Body of pancreas (tissue), 4 donors: ENCODE results near the gene PSMG3. TPM values are rescaled to one million over a fixed set of nuclear protein-coding genes. Genes with fewer than 3 reads are reported as not detected.
A peak's percentile ranks its signal among the peaks of the same experiment; 100 is the strongest.

Experiments used
- ATAC-seq: fragments of 150-250 bp; one replicate; pipeline ENCODE4 v1.9.1; 2016
- DNase-seq, 4 donors: peaks; one replicate each; pipeline ENCODE4 v3.0.0-alpha.2; 2019
- H3K27ac ChIP-seq, 4 donors: fragments of 200-600 bp; sonication (generic); 1 replicate in 3 of 4; 2 replicates in 1 of 4; pipeline versions ENCODE4 v1.5.1 to v1.6.1; 2016 to 2019; ENCODE audit warnings: mild to moderate bottlenecking in 1 of 4, mixed read lengths in 1 of 4, moderate library complexity in 1 of 4
- H3K27me3 ChIP-seq, 2 donors: fragments of 200-600 bp; sonication (generic); one replicate each; pipeline ENCODE4 v1.6.0; 2016; ENCODE audit warnings: mild to moderate bottlenecking in 1 of 2
- H3K36me3 ChIP-seq, 2 donors: fragments of 200-600 bp; sonication (generic); replicated peaks in 1 of 2; 2 replicates each; pipeline ENCODE4 v1.5.1; 2016; ENCODE audit warnings: low read depth in 2 of 2; ENCODE audit not compliant: insufficient read depth in 1 of 2
- H3K4me1 ChIP-seq: fragments of 200-600 bp; sonication (generic); one replicate; pipeline ENCODE4 v1.6.0; 2016
- H3K4me3 ChIP-seq, 2 donors: fragments of 200-600 bp; sonication (generic); 1 replicate in 1 of 2; 2 replicates in 1 of 2; pipeline ENCODE4 v1.5.1; 2016 to 2019
- H3K9me3 ChIP-seq, 3 donors: fragments of 200-600 bp; sonication (generic); 1 replicate in 2 of 3; 2 replicates in 1 of 3; pipeline ENCODE4 v1.5.1; 2016
- CTCF ChIP-seq, 7 experiments: fragments of 450-650 bp in 4 of 7; fragments of 200-600 bp in 3 of 7; sonication (generic) in 3 of 7; IDR thresholded peaks; one replicate each; pipeline ENCODE4 v1.5.1; 2016 to 2019; ENCODE audit warnings: antibody characterized with exemption in 7 of 7
- POLR2A ChIP-seq, 3 donors: fragments of 450-650 bp; IDR thresholded peaks; one replicate each; pipeline ENCODE4 v1.6.1; 2016; ENCODE audit warnings: antibody characterized with exemption in 3 of 3, mild to moderate bottlenecking in 2 of 3
- WGBS, 2 donors: methylation state at CpG; one replicate each; pipeline ENCODE4 v1.1.5; 2017; 5-methylcytosine and 5-hydroxymethylcytosine counted together
- intact Hi-C: fragments of 100-400 bp; cut with DNase I; formaldehyde crosslinking; loops from one replicate; pipeline ENCODE4 v1.15.1; 2023
- total RNA-seq, 2 donors: library from RNA; depleted of rRNA; stranded (reverse); fragments of >200 nt; gene quantifications; one replicate each; pipeline ENCODE4 v1.1.0, GENCODE V29; 2016

Gene PSMG3
- total RNA-seq, 2 donors from 2014 or later: 34.0 to 39.6 TPM

- intact Hi-C loops: no loop called here
- peaks cover 45% of the 10 kb centered on the region for H3K4me1 ChIP-seq
- TF ChIP-seq POLR2A (IDR thresholded peaks at IDR 0.05): no peak
- TF ChIP-seq CTCF (IDR thresholded peaks at IDR 0.05): no peak
Observed at GRCh38 chr7:1530946-1531262, 38.9 kb downstream of the PSMG3 start.

GRCh38 chr7:1529383-1530116, 40.3 kb downstream of the PSMG3 start:
- ATAC-seq: no peak
- no peaks in the 10 kb centered on the region for H3K27me3 ChIP-seq
- peak in 2 of 4 donors; percentile 23 to 35 for DNase-seq
- no peak overlapping the region for H3K4me3 ChIP-seq
- H3K4me1 ChIP-seq: peaks cover 33% of the 10 kb centered on the region
- H3K27ac ChIP-seq: peak overlapping the region in 2 of 4 donors; percentile 97 to 100
- intact Hi-C loops: no loop called here
- H3K9me3 ChIP-seq: no peaks in the 10 kb centered on the region
- TF ChIP-seq CTCF (IDR thresholded peaks at IDR 0.05): no peak
- no peak for TF ChIP-seq POLR2A (IDR thresholded peaks at IDR 0.05)
- WGBS, 2 donors: 65 to 66% methylated on average over 10 to 19 of the region's 21 CpGs
- H3K36me3 ChIP-seq: no peaks in the 10 kb centered on the region

More at GRCh38 chr7:1530946-1531262, 38.9 kb downstream of the PSMG3 start:
- WGBS, 2 donors: 0% methylated on average over 44 of the region's 45 CpGs; no CpG with 5 or more reads in 1 of the 2 donors
- Histone ChIP-seq H3K9me3 (no peaks in the 10 kb centered on the region), H3K36me3 (no peaks in the 10 kb centered on the region), H3K4me3 (peak overlapping the region in 1 of 2 donors; percentile 55), H3K27me3 (no peaks in the 10 kb centered on the region), H3K27ac (peak overlapping the region; percentile 97 to 100 (median 98))
- DNase-seq (peak in 2 of 4 donors; percentile 26 to 41), ATAC-seq (peak; percentile 7)

- TF ChIP-seq CTCF (IDR thresholded peaks at IDR 0.05) (no peak), POLR2A (IDR thresholded peaks at IDR 0.05) (no peak)
- no peak overlapping the region for H3K27ac ChIP-seq
- WGBS, 2 donors: 54 to 65% methylated on average over 6 of the region's 6 CpGs
- peaks cover 5% of the 10 kb centered on the region for H3K4me1 ChIP-seq
- H3K36me3 ChIP-seq: no peaks in the 10 kb centered on the region
- ATAC-seq (no peak), DNase-seq (no peak)
- no peaks in the 10 kb centered on the region for H3K9me3 ChIP-seq
- H3K27me3 ChIP-seq: no peaks in the 10 kb centered on the region
- intact Hi-C loops: no loop called here
- H3K4me3 ChIP-seq: no peak overlapping the region
Observed at GRCh38 chr7:1526271-1526754, 43.5 kb downstream of the PSMG3 start.

- ATAC-seq (no peak), DNase-seq (no peak)
- no peak overlapping the region for H3K4me3 ChIP-seq
- intact Hi-C loops: no loop called here
- WGBS, 2 donors: 82 to 86% methylated on average over 6 of the region's 6 CpGs
- peaks cover 5% of the 10 kb centered on the region for H3K4me1 ChIP-seq
- TF ChIP-seq POLR2A (IDR thresholded peaks at IDR 0.05): no peak
- TF ChIP-seq CTCF (IDR thresholded peaks at IDR 0.05): no peak
- H3K27ac ChIP-seq: no peak overlapping the region
- no peaks in the 10 kb centered on the region for H3K9me3 ChIP-seq
- no peaks in the 10 kb centered on the region for H3K36me3 ChIP-seq
- no peaks in the 10 kb centered on the region for H3K27me3 ChIP-seq
Observed at GRCh38 chr7:1525409-1525808, 44.4 kb downstream of the PSMG3 start.

- no peak for DNase-seq
- no peaks in the 10 kb centered on the region for H3K4me1 ChIP-seq
- H3K4me3 ChIP-seq: no peak overlapping the region
- no peaks in the 10 kb centered on the region for H3K36me3 ChIP-seq
- H3K27ac ChIP-seq: no peak overlapping the region
- no peak for TF ChIP-seq POLR2A (IDR thresholded peaks at IDR 0.05)
- no peak for TF ChIP-seq CTCF (IDR thresholded peaks at IDR 0.05)
- intact Hi-C loops: no loop called here
- 70 to 75% methylated on average over 3 to 17 of the region's 17 CpGs for WGBS, 2 donors
- H3K9me3 ChIP-seq: peaks cover 0 to 3% (median 0%) of the 10 kb centered on the region in 3 donors
- ATAC-seq: no peak
- no peaks in the 10 kb centered on the region for H3K27me3 ChIP-seq
Observed at GRCh38 chr7:1523844-1524243, 46.0 kb downstream of the PSMG3 start.
